Left ventricle myocardium inferior (tissue), 1 donor: ENCODE measurements around the gene COPG2. TPM values are rescaled to one million over a fixed set of nuclear protein-coding genes. Genes with fewer than 3 reads are reported as not detected.

ENCODE experiments used
- DNase-seq: peaks from one replicate; pipeline ENCODE4 v3.0.0-alpha.2; 2020
- H3K27ac ChIP-seq: fragments of 200-600 bp; replicated peaks from 2 replicates; pipeline ENCODE4 v1.8.0; 2021
- H3K27me3 ChIP-seq: fragments of 200-600 bp; 2 replicates; pipeline ENCODE4 v1.8.0; 2021; ENCODE audit warnings: low read depth
- H3K36me3 ChIP-seq: fragments of 200-600 bp; 2 replicates; pipeline ENCODE4 v1.8.0; 2021
- H3K4me1 ChIP-seq: fragments of 200-600 bp; 2 replicates; pipeline ENCODE4 v1.8.0; 2021
- H3K4me3 ChIP-seq: fragments of 200-600 bp; 2 replicates; pipeline ENCODE4 v1.8.0; 2021; ENCODE audit warnings: mild to moderate bottlenecking, moderate library complexity
- H3K9me3 ChIP-seq: fragments of 200-600 bp; replicated peaks from 2 replicates; pipeline ENCODE4 v1.8.0; 2021
- CTCF ChIP-seq: fragments of 200-600 bp; IDR thresholded peaks from 2 replicates; pipeline ENCODE4 v1.8.0; 2021; ENCODE audit warnings: antibody characterized with exemption, mild to moderate bottlenecking, borderline replicate concordance
- intact Hi-C: fragments of 100-400 bp; cut with micrococcal nuclease; formaldehyde crosslinking; loops from one replicate; pipeline ENCODE4 v1.11.0; 2022
- total RNA-seq: library from RNA; stranded (reverse); fragmentation: NEBNext Ultra II Directional; extraction: Animal tissue kit (Norgen Biotek cat#: 25700); gene quantifications from one replicate; pipeline ENCODE4 v1.2.1, GENCODE V29; 2021
- donor health status: DM: no; HTN: yes; CAD: no; lungs with severe emphysema.

The COPG2 gene
- total RNA-seq, 1 donor from 2014 or later = 16.9 TPM

GRCh38 chr7:130483031-130483430 is 185.5 kb downstream of the COPG2 start:
- H3K27me3 ChIP-seq = peaks cover 56% of the 10 kb centered on the region
- H3K36me3 ChIP-seq = no peaks in the 10 kb centered on the region
- intact Hi-C loops = no loop called here
- H3K4me3 ChIP-seq = no peak overlapping the region
- peaks cover 14% of the 10 kb centered on the region for H3K4me1 ChIP-seq
- H3K27ac ChIP-seq = no peak overlapping the region
- peaks cover 10% of the 10 kb centered on the region for H3K9me3 ChIP-seq
- DNase-seq = no peak
- no peak for TF ChIP-seq CTCF

GRCh38 chr7:130481898-130482297 is 186.7 kb downstream of the COPG2 start:
- peaks cover 50% of the 10 kb centered on the region for H3K27me3 ChIP-seq
- TF ChIP-seq CTCF = no peak
- intact Hi-C loops = no loop called here

GRCh38 chr7:130479716-130480400 is 188.7 kb downstream of the COPG2 start:
- H3K4me1 ChIP-seq = no peaks in the 10 kb centered on the region
- peaks cover 30% of the 10 kb centered on the region for H3K27me3 ChIP-seq
- DNase-seq = no peak
- H3K4me3 ChIP-seq = no peak overlapping the region
- H3K27ac ChIP-seq = no peak overlapping the region
- no peaks in the 10 kb centered on the region for H3K36me3 ChIP-seq
- H3K9me3 ChIP-seq = peaks cover 21% of the 10 kb centered on the region
- TF ChIP-seq CTCF = no peak
- intact Hi-C loops = no loop called here

More at GRCh38 chr7:130481898-130482297, 186.7 kb downstream of the COPG2 start:
- no peak for DNase-seq
- Histone ChIP-seq H3K27ac (no peak overlapping the region), H3K9me3 (peaks cover 21% of the 10 kb centered on the region), H3K36me3 (no peaks in the 10 kb centered on the region), H3K4me3 (no peak overlapping the region), H3K4me1 (peaks cover 14% of the 10 kb centered on the region)

- intact Hi-C loops = no loop called here
These were observed 189.6 kb downstream of the COPG2 start for GRCh38 chr7:130478991-130479390.

GRCh38 chr7:130476297-130477150 is 192.0 kb downstream of the COPG2 start:
- no peaks in the 10 kb centered on the region for H3K4me1 ChIP-seq
- intact Hi-C loops = no loop called here
- no peak overlapping the region for H3K4me3 ChIP-seq
- no peaks in the 10 kb centered on the region for H3K36me3 ChIP-seq
- H3K9me3 ChIP-seq = peaks cover 21% of the 10 kb centered on the region
- DNase-seq = no peak
- no peaks in the 10 kb centered on the region for H3K27me3 ChIP-seq
- no peak for TF ChIP-seq CTCF
- H3K27ac ChIP-seq = no peak overlapping the region

More at GRCh38 chr7:130478991-130479390, 189.6 kb downstream of the COPG2 start:
- Histone ChIP-seq H3K9me3 (peaks cover 21% of the 10 kb centered on the region), H3K27me3 (peaks cover 22% of the 10 kb centered on the region), H3K4me3 (no peak overlapping the region), H3K4me1 (no peaks in the 10 kb centered on the region), H3K27ac (no peak overlapping the region), H3K36me3 (no peaks in the 10 kb centered on the region)
- no peak for TF ChIP-seq CTCF
- no peak for DNase-seq
